Measurements from ENCODE around the gene HTRA1.
A peak's percentile ranks its signal among the peaks of the same experiment; 100 is the strongest.

The HTRA1 gene

DNA sequence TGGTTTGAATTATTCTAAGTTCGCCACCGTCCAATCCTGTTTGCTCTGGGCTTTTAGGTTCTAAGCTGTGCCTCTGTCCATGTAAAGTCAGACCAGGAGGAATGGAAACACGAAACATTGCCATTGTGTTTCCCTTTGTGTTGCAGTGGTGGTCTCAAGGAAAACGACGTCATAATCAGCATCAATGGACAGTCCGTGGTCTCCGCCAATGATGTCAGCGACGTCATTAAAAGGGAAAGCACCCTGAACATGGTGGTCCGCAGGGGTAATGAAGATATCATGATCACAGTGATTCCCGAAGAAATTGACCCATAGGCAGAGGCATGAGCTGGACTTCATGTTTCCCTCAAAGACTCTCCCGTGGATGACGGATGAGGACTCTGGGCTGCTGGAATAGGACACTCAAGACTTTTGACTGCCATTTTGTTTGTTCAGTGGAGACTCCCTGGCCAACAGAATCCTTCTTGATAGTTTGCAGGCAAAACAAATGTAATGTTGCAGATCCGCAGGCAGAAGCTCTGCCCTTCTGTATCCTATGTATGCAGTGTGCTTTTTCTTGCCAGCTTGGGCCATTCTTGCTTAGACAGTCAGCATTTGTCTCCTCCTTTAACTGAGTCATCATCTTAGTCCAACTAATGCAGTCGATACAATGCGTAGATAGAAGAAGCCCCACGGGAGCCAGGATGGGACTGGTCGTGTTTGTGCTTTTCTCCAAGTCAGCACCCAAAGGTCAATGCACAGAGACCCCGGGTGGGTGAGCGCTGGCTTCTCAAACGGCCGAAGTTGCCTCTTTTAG lies 52.9 kb downstream of the HTRA1 start:
- Histone ChIP-seq H3K36me3 (ENCODE audit: control insufficient read depth, insufficient read depth, low read length) (no peaks in the 10 kb centered on the region), H3K4me3 (ENCODE audit: low read length) (no peak overlapping the region), H3K27me3 (ENCODE audit: control insufficient read depth, insufficient read depth, low read length) (no peaks in the 10 kb centered on the region), H3K27ac (ENCODE audit: low read length) (no peak overlapping the region), H3K4me1 (ENCODE audit: control insufficient read depth, insufficient read depth, low read length) (no peaks in the 10 kb centered on the region), H3K9me3 (ENCODE audit: control insufficient read depth, insufficient read depth, low read length) (no peaks in the 10 kb centered on the region)
- DNase-seq (ENCODE audit: low read depth, low spot score) = no peak
- WGBS (ENCODE audit: insufficient coverage, insufficient read length) = no CpG with 5 or more reads among the region's 22 CpGs

DNA sequence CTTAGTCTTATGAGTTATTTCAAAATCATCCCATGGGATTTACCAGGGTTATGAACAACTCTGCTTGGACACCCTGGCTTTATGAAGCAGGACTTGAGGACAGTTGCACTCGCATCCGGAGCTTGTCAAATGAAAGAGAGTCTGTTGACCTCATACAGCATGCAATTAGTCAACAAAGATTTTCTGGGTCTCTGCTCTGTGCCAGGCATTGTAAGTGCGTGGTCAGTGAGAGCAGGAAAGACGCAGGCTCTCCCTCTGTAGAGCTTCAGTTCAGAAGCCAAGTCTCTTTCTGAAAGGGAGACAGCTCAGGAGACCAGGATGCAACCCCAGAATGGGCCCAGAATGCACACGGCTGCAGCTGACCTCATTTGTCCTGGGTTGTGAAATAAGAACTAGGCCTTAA lies 53.7 kb downstream of the HTRA1 start:
- DNase-seq (ENCODE audit: low read depth, low spot score) = no peak
- Histone ChIP-seq H3K9me3 (ENCODE audit: control insufficient read depth, insufficient read depth, low read length) (no peaks in the 10 kb centered on the region), H3K27ac (ENCODE audit: low read length) (no peak overlapping the region), H3K27me3 (ENCODE audit: control insufficient read depth, insufficient read depth, low read length) (no peaks in the 10 kb centered on the region), H3K36me3 (ENCODE audit: control insufficient read depth, insufficient read depth, low read length) (no peaks in the 10 kb centered on the region), H3K4me3 (ENCODE audit: low read length) (no peak overlapping the region), H3K4me1 (ENCODE audit: control insufficient read depth, insufficient read depth, low read length) (no peaks in the 10 kb centered on the region)
- no CpG with 5 or more reads among the region's 5 CpGs for WGBS (ENCODE audit: insufficient coverage, insufficient read length)

DNA sequence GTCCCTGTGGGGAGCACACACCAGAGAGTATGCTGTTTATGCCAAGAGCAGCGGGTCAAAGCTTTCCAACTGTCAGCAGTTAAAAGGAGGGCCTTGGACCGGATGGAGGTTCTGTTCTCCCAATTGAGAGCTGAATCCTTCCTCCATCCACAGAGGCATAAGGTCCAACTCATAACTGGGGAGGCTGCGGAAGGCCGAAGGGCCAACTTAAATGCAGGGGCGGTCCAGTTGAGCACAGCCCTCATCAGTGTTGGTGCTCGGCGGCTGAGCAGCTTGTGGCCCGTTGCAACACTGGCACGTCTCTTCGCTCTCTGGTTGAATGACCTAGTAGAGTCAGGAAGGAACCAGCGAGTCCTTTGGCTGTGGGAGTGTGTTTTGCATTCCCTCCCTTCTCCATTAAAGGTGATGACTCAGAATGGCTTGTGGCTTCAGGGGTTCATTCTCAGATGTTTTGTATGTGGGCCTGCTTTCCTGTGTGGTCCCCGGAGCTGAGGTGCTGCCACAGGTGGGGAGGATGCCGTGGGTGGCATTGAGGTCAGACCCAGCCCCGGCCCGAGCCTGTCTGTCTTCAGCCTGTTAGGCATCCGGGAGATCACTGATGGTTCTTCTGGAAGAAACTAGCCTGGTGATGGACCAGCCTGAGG lies 54.4 kb downstream of the HTRA1 start:
- Histone ChIP-seq H3K4me3 (ENCODE audit: low read length) (no peak overlapping the region), H3K27ac (ENCODE audit: low read length) (no peak overlapping the region)
- no peak for DNase-seq (ENCODE audit: low read depth, low spot score)

DNA sequence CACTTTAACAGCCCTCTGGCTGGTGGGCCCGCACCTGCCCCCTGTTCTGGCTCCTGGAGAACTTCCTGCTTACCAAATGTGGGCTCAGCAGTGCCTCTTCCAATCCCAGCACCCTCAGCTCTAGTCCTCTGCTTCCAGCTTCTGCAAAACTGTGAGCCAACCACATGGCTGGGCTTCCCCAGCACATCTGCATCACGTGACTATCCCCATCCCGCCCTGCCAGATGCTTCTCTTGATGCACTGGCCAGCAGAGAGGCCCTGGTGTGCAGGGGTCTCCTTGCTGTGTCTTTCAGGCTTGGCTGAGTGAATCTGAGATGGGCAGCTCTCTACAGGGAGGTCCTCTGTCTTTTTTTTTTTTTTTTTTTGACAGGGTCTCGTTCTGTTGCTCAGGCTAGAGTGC lies 55.4 kb downstream of the HTRA1 start:
- H3K4me1 ChIP-seq (ENCODE audit: control insufficient read depth, insufficient read depth, low read length) = no peaks in the 10 kb centered on the region
- H3K27ac ChIP-seq (ENCODE audit: low read length) = no peak overlapping the region
- no peak for DNase-seq (ENCODE audit: low read depth, low spot score)
- no peaks in the 10 kb centered on the region for H3K36me3 ChIP-seq (ENCODE audit: control insufficient read depth, insufficient read depth, low read length)
- no CpG with 5 or more reads among the region's 4 CpGs for WGBS (ENCODE audit: insufficient coverage, insufficient read length)
- H3K4me3 ChIP-seq (ENCODE audit: low read length) = no peak overlapping the region
- H3K27me3 ChIP-seq (ENCODE audit: control insufficient read depth, insufficient read depth, low read length) = no peaks in the 10 kb centered on the region
- no peaks in the 10 kb centered on the region for H3K9me3 ChIP-seq (ENCODE audit: control insufficient read depth, insufficient read depth, low read length)

More for the DNA sequence above, 54.4 kb downstream of the HTRA1 start:
- no peaks in the 10 kb centered on the region for H3K9me3 ChIP-seq (ENCODE audit: control insufficient read depth, insufficient read depth, low read length)
- H3K27me3 ChIP-seq (ENCODE audit: control insufficient read depth, insufficient read depth, low read length) = no peaks in the 10 kb centered on the region
- WGBS (ENCODE audit: insufficient coverage, insufficient read length) = no CpG with 5 or more reads among the region's 16 CpGs
- H3K36me3 ChIP-seq (ENCODE audit: control insufficient read depth, insufficient read depth, low read length) = no peaks in the 10 kb centered on the region
- no peaks in the 10 kb centered on the region for H3K4me1 ChIP-seq (ENCODE audit: control insufficient read depth, insufficient read depth, low read length)

DNA sequence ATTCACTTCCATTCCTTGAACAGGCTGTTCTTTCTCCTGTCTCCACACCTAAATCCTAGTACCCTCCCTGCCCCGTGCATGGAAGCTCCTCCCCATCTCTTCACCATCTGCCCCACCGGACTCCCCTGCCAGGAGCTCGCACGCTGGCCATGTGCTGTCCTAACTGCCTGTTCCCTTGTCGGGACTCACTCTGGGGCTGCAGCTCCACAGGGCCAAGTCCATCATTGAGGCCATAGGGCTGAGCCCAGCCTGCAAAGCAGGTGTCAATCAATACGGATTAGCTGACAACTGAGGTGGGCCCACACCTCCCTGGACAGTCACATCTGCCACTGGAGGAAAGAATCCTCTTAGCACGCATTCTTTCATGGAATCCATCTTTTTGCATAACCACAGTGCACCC lies 57.8 kb downstream of the HTRA1 start:
- Histone ChIP-seq H3K36me3 (ENCODE audit: control insufficient read depth, insufficient read depth, low read length) (no peaks in the 10 kb centered on the region), H3K4me3 (ENCODE audit: low read length) (no peak overlapping the region), H3K27me3 (ENCODE audit: control insufficient read depth, insufficient read depth, low read length) (no peaks in the 10 kb centered on the region), H3K4me1 (ENCODE audit: control insufficient read depth, insufficient read depth, low read length) (no peaks in the 10 kb centered on the region), H3K27ac (ENCODE audit: low read length) (no peak overlapping the region), H3K9me3 (ENCODE audit: control insufficient read depth, insufficient read depth, low read length) (no peaks in the 10 kb centered on the region)
- no CpG with 5 or more reads among the region's 7 CpGs for WGBS (ENCODE audit: insufficient coverage, insufficient read length)
- DNase-seq (ENCODE audit: low read depth, low spot score) = no peak

DNA sequence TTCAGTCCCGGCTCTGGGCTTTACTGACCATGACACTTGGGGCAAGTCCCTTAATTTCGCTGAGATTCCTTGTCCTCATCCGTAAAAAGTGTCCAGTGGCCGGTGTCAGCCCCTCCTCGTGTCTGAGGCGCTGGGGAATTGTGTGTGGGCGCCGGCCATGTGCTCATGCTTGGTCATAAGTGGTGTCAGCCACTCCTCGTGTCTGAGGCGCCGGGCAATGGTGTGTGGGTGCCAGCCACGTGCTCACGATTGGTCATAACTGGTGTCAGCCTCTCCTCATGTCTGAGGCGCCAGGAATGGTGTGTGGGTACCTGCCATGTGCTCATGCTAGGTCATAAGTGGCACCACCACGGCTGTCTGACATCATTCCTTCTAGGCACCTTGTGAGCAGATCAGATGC lies 58.5 kb downstream of the HTRA1 start:
- no CpG with 5 or more reads among the region's 15 CpGs for WGBS (ENCODE audit: insufficient coverage, insufficient read length)
- H3K4me1 ChIP-seq (ENCODE audit: control insufficient read depth, insufficient read depth, low read length) = no peaks in the 10 kb centered on the region
- H3K27ac ChIP-seq (ENCODE audit: low read length) = no peak overlapping the region
- no peaks in the 10 kb centered on the region for H3K27me3 ChIP-seq (ENCODE audit: control insufficient read depth, insufficient read depth, low read length)
- H3K36me3 ChIP-seq (ENCODE audit: control insufficient read depth, insufficient read depth, low read length) = no peaks in the 10 kb centered on the region
- H3K4me3 ChIP-seq (ENCODE audit: low read length) = no peak overlapping the region
- H3K9me3 ChIP-seq (ENCODE audit: control insufficient read depth, insufficient read depth, low read length) = no peaks in the 10 kb centered on the region
- DNase-seq (ENCODE audit: low read depth, low spot score) = no peak

DNA sequence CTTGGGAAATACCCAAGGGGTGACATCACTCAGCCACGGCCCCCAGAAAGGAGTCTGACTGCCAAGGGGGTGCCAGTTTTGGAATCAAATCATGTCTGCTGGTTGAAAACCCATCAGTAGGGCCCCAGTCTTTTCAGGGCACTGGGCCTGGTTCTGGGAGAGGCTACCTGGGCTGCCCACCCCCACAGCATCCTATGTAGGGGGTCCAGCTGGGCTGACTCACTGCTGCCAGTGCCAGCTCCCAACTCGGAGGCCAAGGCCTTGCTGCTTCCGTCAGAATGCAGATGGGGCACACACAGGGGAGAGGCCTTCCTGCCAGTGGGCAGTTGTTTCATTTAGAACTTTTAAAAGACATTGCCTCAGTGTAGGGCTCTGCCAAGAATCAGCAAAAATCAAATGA lies 59.7 kb downstream of the HTRA1 start:
- Histone ChIP-seq H3K9me3 (ENCODE audit: control insufficient read depth, insufficient read depth, low read length) (no peaks in the 10 kb centered on the region), H3K27me3 (ENCODE audit: control insufficient read depth, insufficient read depth, low read length) (no peaks in the 10 kb centered on the region), H3K27ac (ENCODE audit: low read length) (no peak overlapping the region), H3K4me1 (ENCODE audit: control insufficient read depth, insufficient read depth, low read length) (no peaks in the 10 kb centered on the region), H3K36me3 (ENCODE audit: control insufficient read depth, insufficient read depth, low read length) (no peaks in the 10 kb centered on the region), H3K4me3 (ENCODE audit: low read length) (no peak overlapping the region)
- DNase-seq (ENCODE audit: low read depth, low spot score) = no peak
- no CpG with 5 or more reads among the region's 3 CpGs for WGBS (ENCODE audit: insufficient coverage, insufficient read length)

DNA sequence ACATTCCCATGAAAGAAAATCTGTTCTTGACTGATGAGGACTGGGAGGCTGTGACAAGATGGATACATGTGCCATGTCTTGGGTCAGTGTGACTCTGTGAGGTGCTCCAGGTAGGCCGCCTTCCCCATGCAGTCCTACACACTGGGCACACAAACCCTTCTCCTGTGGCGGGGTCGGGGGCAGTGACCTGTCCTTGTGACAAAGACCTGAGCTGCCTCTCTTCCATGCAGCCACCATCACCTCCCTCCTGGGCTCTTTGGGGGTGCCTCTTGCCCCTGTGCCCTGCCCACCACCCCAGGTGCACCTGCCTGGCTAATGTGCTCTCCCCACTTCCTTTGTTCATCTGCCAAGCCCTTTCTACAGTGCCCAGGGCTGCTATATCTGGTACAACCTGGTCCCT lies 63.5 kb downstream of the HTRA1 start:
- WGBS (ENCODE audit: insufficient coverage, insufficient read length) = no CpG with 5 or more reads among the region's 3 CpGs

DNA sequence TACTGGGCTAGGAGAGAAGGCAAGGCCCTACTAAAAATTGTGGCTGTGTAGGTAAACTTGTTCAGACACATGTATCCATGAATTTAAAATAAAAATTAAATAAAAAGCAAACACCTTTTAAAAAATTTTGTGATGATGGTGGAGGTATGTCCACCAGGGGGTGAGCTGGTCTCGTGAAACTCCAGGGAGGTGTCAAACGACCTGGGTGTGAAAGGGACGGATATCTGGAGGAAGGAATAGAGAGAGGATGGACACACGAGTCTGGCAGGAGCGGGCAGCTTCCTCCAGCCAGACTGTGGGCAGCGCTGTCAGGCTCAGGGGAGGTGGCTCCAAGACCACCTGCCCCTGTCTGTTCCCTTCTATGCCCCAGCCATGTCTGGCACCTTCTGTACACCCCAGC lies 64.4 kb downstream of the HTRA1 start:
- H3K27ac ChIP-seq (ENCODE audit: low read length) = no peak overlapping the region
- WGBS (ENCODE audit: insufficient coverage, insufficient read length) = no CpG with 5 or more reads among the region's 6 CpGs
- DNase-seq (ENCODE audit: low read depth, low spot score) = peak; percentile 9

More for the DNA sequence above, 63.5 kb downstream of the HTRA1 start:
- H3K4me1 ChIP-seq (ENCODE audit: control insufficient read depth, insufficient read depth, low read length) = no peaks in the 10 kb centered on the region
- no peak overlapping the region for H3K4me3 ChIP-seq (ENCODE audit: low read length)
- no peak for DNase-seq (ENCODE audit: low read depth, low spot score)
- H3K9me3 ChIP-seq (ENCODE audit: control insufficient read depth, insufficient read depth, low read length) = no peaks in the 10 kb centered on the region
- H3K27ac ChIP-seq (ENCODE audit: low read length) = no peak overlapping the region
- no peaks in the 10 kb centered on the region for H3K27me3 ChIP-seq (ENCODE audit: control insufficient read depth, insufficient read depth, low read length)
- H3K36me3 ChIP-seq (ENCODE audit: control insufficient read depth, insufficient read depth, low read length) = no peaks in the 10 kb centered on the region

DNA sequence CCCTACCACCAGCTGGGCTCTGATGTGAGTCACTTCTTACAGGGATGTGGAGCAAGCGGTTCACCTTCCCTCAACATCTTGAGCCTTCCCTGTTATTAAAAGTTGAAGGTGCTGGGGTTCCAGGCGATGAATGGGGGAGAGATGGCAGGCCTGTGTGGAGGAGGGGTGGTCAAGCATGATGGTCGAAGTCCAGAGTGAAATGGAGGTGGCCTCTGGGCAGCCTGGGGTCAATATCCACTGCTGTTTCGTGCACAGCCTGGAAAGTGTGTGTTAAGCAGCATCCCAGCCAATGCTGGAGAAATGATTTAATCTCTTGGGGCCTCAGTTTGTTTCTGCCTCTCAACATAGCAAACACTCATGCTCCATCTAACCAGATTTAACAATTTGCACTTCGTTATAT lies 65.5 kb downstream of the HTRA1 start:
- H3K4me3 ChIP-seq (ENCODE audit: low read length) = no peak overlapping the region
- H3K36me3 ChIP-seq (ENCODE audit: control insufficient read depth, insufficient read depth, low read length) = no peaks in the 10 kb centered on the region
- H3K27me3 ChIP-seq (ENCODE audit: control insufficient read depth, insufficient read depth, low read length) = no peaks in the 10 kb centered on the region
- H3K9me3 ChIP-seq (ENCODE audit: control insufficient read depth, insufficient read depth, low read length) = no peaks in the 10 kb centered on the region
- DNase-seq (ENCODE audit: low read depth, low spot score) = no peak
- H3K4me1 ChIP-seq (ENCODE audit: control insufficient read depth, insufficient read depth, low read length) = no peaks in the 10 kb centered on the region
- no CpG with 5 or more reads among the region's 5 CpGs for WGBS (ENCODE audit: insufficient coverage, insufficient read length)
- H3K27ac ChIP-seq (ENCODE audit: low read length) = no peak overlapping the region

More for the DNA sequence above, 64.4 kb downstream of the HTRA1 start:
- Histone ChIP-seq H3K9me3 (ENCODE audit: control insufficient read depth, insufficient read depth, low read length) (no peaks in the 10 kb centered on the region), H3K4me1 (ENCODE audit: control insufficient read depth, insufficient read depth, low read length) (no peaks in the 10 kb centered on the region), H3K27me3 (ENCODE audit: control insufficient read depth, insufficient read depth, low read length) (no peaks in the 10 kb centered on the region), H3K4me3 (ENCODE audit: low read length) (no peak overlapping the region), H3K36me3 (ENCODE audit: control insufficient read depth, insufficient read depth, low read length) (no peaks in the 10 kb centered on the region)

DNA sequence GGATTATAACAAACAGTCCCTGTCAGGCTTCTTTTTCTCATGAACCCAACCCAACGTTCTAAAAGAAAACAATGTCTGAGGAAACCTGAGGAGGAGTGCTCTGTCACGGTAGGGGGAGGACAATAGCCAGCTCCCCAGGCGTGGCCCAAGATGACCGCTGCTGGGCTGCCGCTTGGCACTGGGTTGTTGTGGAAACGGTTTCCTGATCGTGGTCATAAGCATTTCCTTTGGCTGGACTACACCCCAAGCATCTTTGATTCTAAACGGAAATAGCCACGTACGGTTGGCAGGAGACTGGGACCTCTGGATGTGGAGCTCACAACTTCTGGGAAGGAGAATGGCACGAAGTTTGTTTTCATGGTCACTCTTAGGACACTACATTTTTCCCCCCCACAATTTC lies 68.8 kb downstream of the HTRA1 start:
- DNase-seq (ENCODE audit: low read depth, low spot score) = no peak
- H3K4me3 ChIP-seq (ENCODE audit: low read length) = no peak overlapping the region
- no CpG with 5 or more reads among the region's 11 CpGs for WGBS (ENCODE audit: insufficient coverage, insufficient read length)
- no peaks in the 10 kb centered on the region for H3K27me3 ChIP-seq (ENCODE audit: control insufficient read depth, insufficient read depth, low read length)
- H3K4me1 ChIP-seq (ENCODE audit: control insufficient read depth, insufficient read depth, low read length) = no peaks in the 10 kb centered on the region
- H3K36me3 ChIP-seq (ENCODE audit: control insufficient read depth, insufficient read depth, low read length) = no peaks in the 10 kb centered on the region
- H3K27ac ChIP-seq (ENCODE audit: low read length) = no peak overlapping the region
- H3K9me3 ChIP-seq (ENCODE audit: control insufficient read depth, insufficient read depth, low read length) = no peaks in the 10 kb centered on the region
